Measurements from ENCODE around the gene GRAP2. TPM values are rescaled to one million over a fixed set of nuclear protein-coding genes. Genes with fewer than 3 reads are reported as not detected.
"Not testable (repeated sequence)": the region's sequence is repeated elsewhere in the genome, so short reads cannot be mapped to it uniquely, and the experiment has no call there.

GRAP2 gene
- total RNA-seq, 4 donors from 2014 or later = 0.76 to 11.1 (median 1.1) TPM

- no peaks in the 10 kb centered on the region for H3K36me3 ChIP-seq
- H3K27me3 ChIP-seq = no peaks in the 10 kb centered on the region
- H3K27ac ChIP-seq = no peak overlapping the region
- intact Hi-C loops (cut with DNase I) = no loop called here
- no peak for DNase-seq
- TF ChIP-seq POLR2A (IDR thresholded peaks at IDR 0.05) (no peak), CTCF (IDR thresholded peaks at IDR 0.05) (no peak)
- H3K4me3 ChIP-seq = no peak overlapping the region
- WGBS, 2 donors = 69 to 78% methylated on average over 2 of the region's 2 CpGs
- no peaks in the 10 kb centered on the region for H3K4me1 ChIP-seq
- no peaks in the 10 kb centered on the region for H3K9me3 ChIP-seq
These were observed 1.9 kb upstream of the GRAP2 start for GRCh38 chr22:39898997-39899396.

- Histone ChIP-seq H3K4me1 (no peaks in the 10 kb centered on the region), H3K9me3 (no peaks in the 10 kb centered on the region), H3K27me3 (no peaks in the 10 kb centered on the region), H3K4me3 (peak overlapping the region; percentile 2 to 46 (median 14)), H3K27ac (peak overlapping the region in 2 of 4 donors; percentile 2 to 23), H3K36me3 (no peaks in the 10 kb centered on the region)
- TF ChIP-seq CTCF (IDR thresholded peaks at IDR 0.05) (no peak), POLR2A (IDR thresholded peaks at IDR 0.05) (no peak)
- DNase-seq = no peak
- intact Hi-C loops (cut with DNase I) = no loop called here
- WGBS, 2 donors = 74 to 83% methylated on average over 8 of the region's 8 CpGs
These were observed 772 bp downstream of the GRAP2 start for GRCh38 chr22:39901565-39902146.

- H3K36me3 ChIP-seq; H3K4me1 ChIP-seq; H3K9me3 ChIP-seq; DNase-seq; H3K27me3 ChIP-seq; intact Hi-C loops (cut with DNase I): not testable (repeated sequence)
- WGBS, 2 donors = 81 to 85% methylated on average over 10 of the region's 10 CpGs
- Histone ChIP-seq H3K27ac (peak overlapping the region in 1 of 4 donors; percentile 40), H3K4me3 (peak overlapping the region in 2 of 4 donors; percentile 3 to 15)
These were observed 3.1 kb downstream of the GRAP2 start for GRCh38 chr22:39904024-39904423.

GRCh38 chr22:39904862-39905261, 4.0 kb downstream of the GRAP2 start:
- intact Hi-C loops (cut with DNase I) = no loop called here
- peak overlapping the region in 1 of 4 donors; percentile 21 for H3K4me3 ChIP-seq
- 75 to 89% methylated on average over 4 of the region's 4 CpGs for WGBS, 2 donors
- no peaks in the 10 kb centered on the region for H3K4me1 ChIP-seq
- no peaks in the 10 kb centered on the region for H3K9me3 ChIP-seq
- no peaks in the 10 kb centered on the region for H3K36me3 ChIP-seq
- DNase-seq = no peak
- TF ChIP-seq CTCF (IDR thresholded peaks at IDR 0.05) (no peak), POLR2A (IDR thresholded peaks at IDR 0.05) (no peak)
- H3K27ac ChIP-seq = peak overlapping the region in 1 of 4 donors; percentile 37
- H3K27me3 ChIP-seq = peaks cover 0 to 9% (median 0%) of the 10 kb centered on the region in 4 donors

DNA sequence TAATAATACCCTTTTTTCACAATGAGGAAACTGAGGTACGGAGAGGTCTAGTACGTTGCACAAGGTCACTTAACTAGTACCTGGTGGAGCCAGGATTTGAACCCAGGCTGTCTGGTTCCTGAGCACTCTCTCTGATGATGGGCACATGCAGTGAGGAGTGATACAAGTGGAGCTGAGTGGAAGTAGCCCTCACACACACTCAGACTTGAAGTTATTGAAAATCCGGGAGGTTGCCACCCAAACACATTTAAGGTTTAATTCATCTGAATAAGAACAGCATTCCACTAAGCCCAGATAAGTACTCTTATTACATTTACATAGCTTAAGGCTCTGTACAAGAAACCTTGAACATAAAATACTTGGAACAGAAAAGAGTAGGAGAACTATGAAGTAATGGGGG, 4.8 kb downstream of the GRAP2 start:
- H3K9me3 ChIP-seq = no peaks in the 10 kb centered on the region
- DNase-seq = no peak
- H3K4me1 ChIP-seq = no peaks in the 10 kb centered on the region
- no peak overlapping the region for H3K4me3 ChIP-seq
- peak overlapping the region in 2 of 4 donors; percentile 37 for H3K27ac ChIP-seq
- H3K36me3 ChIP-seq = no peaks in the 10 kb centered on the region
- intact Hi-C loops (cut with DNase I) = no loop called here
- H3K27me3 ChIP-seq = peaks cover 0 to 13% (median 0%) of the 10 kb centered on the region in 4 donors
- 61 to 67% methylated on average over 3 of the region's 3 CpGs for WGBS, 2 donors
- TF ChIP-seq CTCF (IDR thresholded peaks at IDR 0.05) (no peak), POLR2A (IDR thresholded peaks at IDR 0.05) (no peak)

- H3K27me3 ChIP-seq = peaks cover 0 to 13% (median 0%) of the 10 kb centered on the region in 4 donors
- TF ChIP-seq CTCF (IDR thresholded peaks at IDR 0.05) (no peak), POLR2A (IDR thresholded peaks at IDR 0.05) (no peak)
These were observed 5.3 kb downstream of the GRAP2 start for GRCh38 chr22:39906207-39906606.

More at GRCh38 chr22:39906207-39906606, 5.3 kb downstream of the GRAP2 start:
- intact Hi-C loops (cut with DNase I) = no loop called here
- no peak overlapping the region for H3K4me3 ChIP-seq
- WGBS, 2 donors = 69 to 74% methylated on average over 3 of the region's 3 CpGs
- H3K36me3 ChIP-seq = no peaks in the 10 kb centered on the region
- no peaks in the 10 kb centered on the region for H3K9me3 ChIP-seq
- H3K4me1 ChIP-seq = no peaks in the 10 kb centered on the region
- DNase-seq = no peak
- H3K27ac ChIP-seq = peak overlapping the region in 2 of 4 donors; percentile 37
